HEK293 (cell line): Measurements from ENCODE around the gene TRPC4AP.
A peak's percentile ranks its signal among the peaks of the same experiment; 100 is the strongest.

Experiments
- CTCF ChIA-PET: fragments of 350-600 bp; formaldehyde crosslinking; extraction: SDS; loops from one replicate; lab custom pipeline; 2021; ENCODE audit warnings: antibody characterized with exemption; lab: Yijun Ruan, JAX
- POLR2A ChIA-PET: fragments of 300-600 bp; formaldehyde crosslinking; extraction: SDS; loops from one replicate; lab custom pipeline; 2020; ENCODE audit warnings: antibody characterized with exemption, inconsistent platforms; lab: Yijun Ruan, JAX
- H3K27ac ChIP-seq: fragments of 200-500 bp; sonication (Bioruptor generic); 2 replicates; pipeline ENCODE4 v1.5.1; 2014; ENCODE audit warnings: low read depth, low read length, control low read depth, inconsistent platforms; ENCODE audit errors: extremely low read depth
- H3K36me3 ChIP-seq, 2 experiments: fragments of 200-500 bp in 1 of 2; sonication (Bioruptor generic) in 1 of 2; 1 replicate in 1 of 2; 2 replicates in 1 of 2; pipeline ENCODE4 v1.5.1; 2014 to 2017; ENCODE audit warnings: inconsistent platforms in 2 of 2, low read length in 2 of 2; ENCODE audit not compliant: control insufficient read depth in 2 of 2, insufficient read depth in 1 of 2
- H3K4me1 ChIP-seq: fragments of 200-500 bp; sonication (Bioruptor generic); 2 replicates; pipeline ENCODE4 v1.5.1; 2014; ENCODE audit warnings: mild to moderate bottlenecking, low read length, inconsistent platforms; ENCODE audit not compliant: control insufficient read depth, insufficient read depth
- H3K4me3 ChIP-seq: 2 replicates; pipeline ENCODE4 v1.5.1; 2011; ENCODE audit warnings: low read depth, mild to moderate bottlenecking, control low read depth, low read length, moderate library complexity
- H3K9me3 ChIP-seq: fragments of 200-500 bp; sonication (Bioruptor generic); 2 replicates; pipeline ENCODE4 v1.5.1; 2014; ENCODE audit warnings: low read depth, low read length, inconsistent platforms; ENCODE audit not compliant: control insufficient read depth, insufficient read depth
- KLF17 ChIP-seq: fragments of 450-650 bp; formaldehyde crosslinking; IDR thresholded peaks from 2 replicates; pipeline ENCODE4 v1.5.1; 2016; ENCODE audit warnings: missing biosample characterization, missing genetic modification characterization
- KLF9 ChIP-seq: fragments of 450-650 bp; formaldehyde crosslinking; IDR thresholded peaks from 2 replicates; pipeline ENCODE4 v1.5.1; 2016; ENCODE audit warnings: missing biosample characterization, missing genetic modification characterization, low read depth
- MEIS1 ChIP-seq: sonication (generic); formaldehyde crosslinking; IDR thresholded peaks from 2 replicates; pipeline ENCODE4 v1.8.1; 2022; ENCODE audit warnings: missing genetic modification reagents, mild to moderate bottlenecking, borderline replicate concordance
- OSR2 ChIP-seq: fragments of 450-650 bp; formaldehyde crosslinking; IDR thresholded peaks from 2 replicates; pipeline ENCODE4 v1.5.1; 2016; ENCODE audit warnings: missing biosample characterization, missing genetic modification characterization
- SP3 ChIP-seq: fragments of 450-650 bp; formaldehyde crosslinking; IDR thresholded peaks from 2 replicates; pipeline ENCODE4 v1.5.1; 2016; ENCODE audit warnings: missing biosample characterization, missing genetic modification characterization
- TCF7L2 ChIP-seq: IDR thresholded peaks from 2 replicates; pipeline ENCODE4 v1.6.1; 2011; ENCODE audit warnings: low read depth, mild to moderate bottlenecking, inconsistent platforms, low read length, moderate library complexity, borderline replicate concordance
- WT1 ChIP-seq: fragments of 450-650 bp; formaldehyde crosslinking; IDR thresholded peaks from 2 replicates; pipeline ENCODE4 v1.5.1; 2016; ENCODE audit warnings: missing biosample characterization, missing genetic modification characterization
- ZBTB1 ChIP-seq: fragments of 450-650 bp; formaldehyde crosslinking; IDR thresholded peaks from 2 replicates; pipeline ENCODE4 v1.5.1; 2016; ENCODE audit warnings: missing biosample characterization, missing genetic modification characterization
- ZBTB17 ChIP-seq: fragments of 450-650 bp; formaldehyde crosslinking; IDR thresholded peaks from 2 replicates; pipeline ENCODE4 v1.5.1; 2016; ENCODE audit warnings: missing biosample characterization, missing genetic modification characterization
- ZBTB21 ChIP-seq: fragments of 450-650 bp; formaldehyde crosslinking; IDR thresholded peaks from 2 replicates; pipeline ENCODE4 v1.5.1; 2017; ENCODE audit warnings: missing biosample characterization, missing genetic modification characterization
- ZBTB48 ChIP-seq: fragments of 450-650 bp; formaldehyde crosslinking; IDR thresholded peaks from 2 replicates; pipeline ENCODE4 v1.5.1; 2016; ENCODE audit warnings: missing biosample characterization, missing genetic modification characterization
- ZIC2 ChIP-seq: fragments of 450-650 bp; formaldehyde crosslinking; IDR thresholded peaks from 2 replicates; pipeline ENCODE4 v1.5.1; 2016; ENCODE audit warnings: missing biosample characterization, missing genetic modification characterization
- ZNF146 ChIP-seq: fragments of 450-650 bp; formaldehyde crosslinking; IDR thresholded peaks from 2 replicates; pipeline ENCODE4 v1.5.1; 2016; ENCODE audit warnings: missing biosample characterization, missing genetic modification characterization
- ZNF2 ChIP-seq: fragments of 450-650 bp; formaldehyde crosslinking; IDR thresholded peaks from 2 replicates; pipeline ENCODE4 v1.5.1; 2016; ENCODE audit warnings: missing biosample characterization, missing genetic modification characterization
- ZNF202 ChIP-seq: fragments of 450-650 bp; formaldehyde crosslinking; IDR thresholded peaks from 2 replicates; pipeline ENCODE4 v1.5.1; 2016; ENCODE audit warnings: missing biosample characterization, missing genetic modification characterization, borderline replicate concordance
- ZNF391 ChIP-seq: fragments of 450-650 bp; formaldehyde crosslinking; IDR thresholded peaks from 2 replicates; pipeline ENCODE4 v1.5.1; 2016; ENCODE audit warnings: low read depth, missing biosample characterization, missing genetic modification characterization, borderline replicate concordance
- ZNF48 ChIP-seq: fragments of 450-650 bp; formaldehyde crosslinking; IDR thresholded peaks from 2 replicates; pipeline ENCODE4 v1.5.1; 2016; ENCODE audit warnings: missing biosample characterization, missing genetic modification characterization
- ZNF600 ChIP-seq: fragments of 450-650 bp; formaldehyde crosslinking; IDR thresholded peaks from 2 replicates; pipeline ENCODE4 v1.5.1; 2016; ENCODE audit warnings: missing biosample characterization, missing genetic modification characterization
- TF ChIP-seq, protein P1 (sequence below): fragments of 450-650 bp; formaldehyde crosslinking; IDR thresholded peaks from 2 replicates; pipeline ENCODE4 v1.5.1; 2016; ENCODE audit warnings: missing biosample characterization, missing genetic modification characterization
- TF ChIP-seq, protein P2 (sequence below): fragments of 450-650 bp; formaldehyde crosslinking; IDR thresholded peaks from 2 replicates; pipeline ENCODE4 v1.5.1; 2017; ENCODE audit warnings: missing biosample characterization, missing genetic modification characterization
- TF ChIP-seq, protein P3 (sequence below): fragments of 450-650 bp; formaldehyde crosslinking; IDR thresholded peaks from 2 replicates; pipeline ENCODE4 v1.5.1; 2017; ENCODE audit warnings: missing biosample characterization, missing genetic modification characterization
- TF ChIP-seq, protein P4 (sequence below): fragments of 450-650 bp; formaldehyde crosslinking; IDR thresholded peaks from 2 replicates; pipeline ENCODE4 v1.5.1; 2016; ENCODE audit warnings: missing biosample characterization, missing genetic modification characterization
- TF ChIP-seq, protein P5 (sequence below): sonication (generic); formaldehyde crosslinking; IDR thresholded peaks from 2 replicates; pipeline ENCODE4 v1.8.1; 2022; ENCODE audit warnings: mild to moderate bottlenecking, moderate library complexity, missing genetic modification reagents

The TRPC4AP gene

DNA sequence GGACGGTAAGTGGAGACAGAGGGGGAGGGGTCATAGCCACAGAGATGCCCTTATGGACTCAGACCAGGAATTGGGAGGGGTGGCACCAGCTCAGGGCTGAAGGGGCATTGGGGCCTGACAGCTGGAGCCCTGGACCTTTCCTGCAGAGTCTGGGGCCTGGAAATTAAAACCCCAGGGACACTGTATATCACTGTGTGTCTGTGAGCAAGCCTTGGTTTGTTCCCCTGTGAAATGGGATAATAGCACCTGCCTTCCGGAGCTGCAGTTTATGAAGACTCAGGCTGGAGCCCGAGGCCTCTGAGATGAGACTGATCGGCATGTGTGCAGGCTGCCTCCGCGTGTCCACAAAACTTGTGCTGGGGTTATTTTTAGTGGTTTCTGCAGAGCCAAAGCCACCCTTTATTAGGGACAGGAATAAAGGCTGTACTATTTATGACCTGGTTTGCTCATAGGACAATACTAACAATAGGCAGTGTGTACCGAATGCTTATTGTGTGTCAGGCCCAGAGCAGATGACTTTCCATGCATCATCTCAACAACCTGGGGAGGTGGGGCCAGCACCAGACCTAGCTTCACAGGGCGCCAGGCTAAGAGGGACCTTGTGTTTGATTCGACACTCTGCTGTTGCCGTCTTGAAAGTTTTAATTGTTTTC is 114.4 kb downstream of the TRPC4AP start:
- CTCF ChIA-PET: interaction anchor here (0.6 kb wide), 1 partner anchor 312 kb away, joined by 3 read pairs; no protein-coding TSS in a partner anchor
- Histone ChIP-seq H3K4me1 (no peaks in the 10 kb centered on the region), H3K4me3 (no peak overlapping the region)
- no peak for TF ChIP-seq TCF7L2
- TF ChIP-seq, all 188 proteins: peak for 0
- Histone ChIP-seq H3K9me3 (no peaks in the 10 kb centered on the region), H3K27ac (no peak overlapping the region), H3K36me3 (no peaks in the 10 kb centered on the region)
- POLR2A ChIA-PET: no interaction called here

- POLR2A ChIA-PET: no interaction called here
- TF ChIP-seq ZBTB48 (no peak), ZIC2 (peak; percentile 66; the same call in 1 of the 2 replicates)
- Histone ChIP-seq H3K4me3 (no peak overlapping the region), H3K27ac (no peak overlapping the region), H3K4me1 (no peaks in the 10 kb centered on the region), H3K36me3 (no peaks in the 10 kb centered on the region), H3K9me3 (no peaks in the 10 kb centered on the region)
- CTCF ChIA-PET: interaction anchor here (0.6 kb wide), 2 partner anchors 152 to 313 kb away, joined by 3 read pairs; no protein-coding TSS in a partner anchor
These were observed 115.1 kb downstream of the TRPC4AP start for GRCh38 chr20:34977365-34978091.

DNA sequence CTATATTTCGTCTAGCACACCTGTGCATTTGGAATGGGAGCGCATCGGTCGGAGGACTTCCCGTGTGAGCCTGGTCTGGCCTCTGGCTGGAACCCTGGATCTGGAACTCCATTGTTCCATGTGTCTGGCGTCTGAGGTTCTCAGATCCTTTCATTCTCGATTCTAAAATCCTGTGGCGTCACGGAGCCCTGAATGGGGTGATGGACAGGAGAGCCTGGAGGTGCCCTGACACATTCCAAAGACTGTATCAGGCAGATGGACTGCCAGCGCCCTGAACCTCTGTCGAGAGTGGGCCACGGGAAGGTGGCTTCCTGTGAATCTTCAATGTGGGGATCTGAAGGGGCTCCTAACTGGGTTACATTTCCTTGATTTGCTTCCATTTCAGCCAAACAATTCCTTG is 116.3 kb downstream of the TRPC4AP start:
- TF ChIP-seq SP3 (tag by site-specific recombination): no peak
- TF ChIP-seq ZNF600 (tag by site-specific recombination): no peak
- TF ChIP-seq ZBTB21 (tag by site-specific recombination): no peak
- TF ChIP-seq WT1 (tag by site-specific recombination): no peak
- TF ChIP-seq, protein P1, sequence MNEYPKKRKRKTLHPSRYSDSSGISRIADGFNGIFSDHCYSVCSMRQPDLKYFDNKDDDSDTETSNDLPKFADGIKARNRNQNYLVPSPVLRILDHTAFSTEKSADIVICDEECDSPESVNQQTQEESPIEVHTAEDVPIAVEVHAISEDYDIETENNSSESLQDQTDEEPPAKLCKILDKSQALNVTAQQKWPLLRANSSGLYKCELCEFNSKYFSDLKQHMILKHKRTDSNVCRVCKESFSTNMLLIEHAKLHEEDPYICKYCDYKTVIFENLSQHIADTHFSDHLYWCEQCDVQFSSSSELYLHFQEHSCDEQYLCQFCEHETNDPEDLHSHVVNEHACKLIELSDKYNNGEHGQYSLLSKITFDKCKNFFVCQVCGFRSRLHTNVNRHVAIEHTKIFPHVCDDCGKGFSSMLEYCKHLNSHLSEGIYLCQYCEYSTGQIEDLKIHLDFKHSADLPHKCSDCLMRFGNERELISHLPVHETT (tag by site-specific recombination): no peak
- no peak for TF ChIP-seq ZNF202 (tag by site-specific recombination)
- TF ChIP-seq ZBTB17 (tag by site-specific recombination): no peak
- TF ChIP-seq, protein P2, sequence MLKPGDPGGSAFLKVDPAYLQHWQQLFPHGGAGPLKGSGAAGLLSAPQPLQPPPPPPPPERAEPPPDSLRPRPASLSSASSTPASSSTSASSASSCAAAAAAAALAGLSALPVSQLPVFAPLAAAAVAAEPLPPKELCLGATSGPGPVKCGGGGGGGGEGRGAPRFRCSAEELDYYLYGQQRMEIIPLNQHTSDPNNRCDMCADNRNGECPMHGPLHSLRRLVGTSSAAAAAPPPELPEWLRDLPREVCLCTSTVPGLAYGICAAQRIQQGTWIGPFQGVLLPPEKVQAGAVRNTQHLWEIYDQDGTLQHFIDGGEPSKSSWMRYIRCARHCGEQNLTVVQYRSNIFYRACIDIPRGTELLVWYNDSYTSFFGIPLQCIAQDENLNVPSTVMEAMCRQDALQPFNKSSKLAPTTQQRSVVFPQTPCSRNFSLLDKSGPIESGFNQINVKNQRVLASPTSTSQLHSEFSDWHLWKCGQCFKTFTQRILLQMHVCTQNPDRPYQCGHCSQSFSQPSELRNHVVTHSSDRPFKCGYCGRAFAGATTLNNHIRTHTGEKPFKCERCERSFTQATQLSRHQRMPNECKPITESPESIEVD: no peak
- TF ChIP-seq MEIS1 (CRISPR knock-in tag): no peak
- TF ChIP-seq KLF17 (tag by site-specific recombination): no peak
- TF ChIP-seq ZNF2 (tag by site-specific recombination): no peak
- no peak for TF ChIP-seq ZBTB1 (tag by site-specific recombination)
- no peak for TF ChIP-seq ZNF391
- TF ChIP-seq ZNF146: no peak
- TF ChIP-seq, protein P3, sequence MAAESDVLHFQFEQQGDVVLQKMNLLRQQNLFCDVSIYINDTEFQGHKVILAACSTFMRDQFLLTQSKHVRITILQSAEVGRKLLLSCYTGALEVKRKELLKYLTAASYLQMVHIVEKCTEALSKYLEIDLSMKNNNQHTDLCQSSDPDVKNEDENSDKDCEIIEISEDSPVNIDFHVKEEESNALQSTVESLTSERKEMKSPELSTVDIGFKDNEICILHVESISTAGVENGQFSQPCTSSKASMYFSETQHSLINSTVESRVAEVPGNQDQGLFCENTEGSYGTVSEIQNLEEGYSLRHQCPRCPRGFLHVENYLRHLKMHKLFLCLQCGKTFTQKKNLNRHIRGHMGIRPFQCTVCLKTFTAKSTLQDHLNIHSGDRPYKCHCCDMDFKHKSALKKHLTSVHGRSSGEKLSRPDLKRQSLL: no peak
- TF ChIP-seq, protein P4, sequence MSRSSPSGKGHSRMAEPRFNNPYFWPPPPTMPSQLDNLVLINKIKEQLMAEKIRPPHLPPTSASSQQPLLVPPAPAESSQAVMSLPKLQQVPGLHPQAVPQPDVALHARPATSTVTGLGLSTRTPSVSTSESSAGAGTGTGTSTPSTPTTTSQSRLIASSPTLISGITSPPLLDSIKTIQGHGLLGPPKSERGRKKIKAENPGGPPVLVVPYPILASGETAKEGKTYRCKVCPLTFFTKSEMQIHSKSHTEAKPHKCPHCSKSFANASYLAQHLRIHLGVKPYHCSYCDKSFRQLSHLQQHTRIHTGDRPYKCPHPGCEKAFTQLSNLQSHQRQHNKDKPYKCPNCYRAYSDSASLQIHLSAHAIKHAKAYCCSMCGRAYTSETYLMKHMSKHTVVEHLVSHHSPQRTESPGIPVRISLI: no peak
- no peak for TF ChIP-seq OSR2 (tag by site-specific recombination)
- no peak for TF ChIP-seq ZNF48 (tag by site-specific recombination)
- no peak for TF ChIP-seq KLF9 (tag by site-specific recombination)
- TF ChIP-seq, protein P5, sequence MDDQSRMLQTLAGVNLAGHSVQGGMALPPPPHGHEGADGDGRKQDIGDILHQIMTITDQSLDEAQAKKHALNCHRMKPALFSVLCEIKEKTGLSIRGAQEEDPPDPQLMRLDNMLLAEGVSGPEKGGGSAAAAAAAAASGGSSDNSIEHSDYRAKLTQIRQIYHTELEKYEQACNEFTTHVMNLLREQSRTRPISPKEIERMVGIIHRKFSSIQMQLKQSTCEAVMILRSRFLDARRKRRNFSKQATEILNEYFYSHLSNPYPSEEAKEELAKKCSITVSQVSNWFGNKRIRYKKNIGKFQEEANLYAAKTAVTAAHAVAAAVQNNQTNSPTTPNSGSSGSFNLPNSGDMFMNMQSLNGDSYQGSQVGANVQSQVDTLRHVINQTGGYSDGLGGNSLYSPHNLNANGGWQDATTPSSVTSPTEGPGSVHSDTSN: no peak
- no peak overlapping the region for H3K4me3 ChIP-seq
- ChIA-PET POLR2A (no interaction called here), CTCF (no interaction called here)
- no peaks in the 10 kb centered on the region for H3K9me3 ChIP-seq
- no peaks in the 10 kb centered on the region for H3K4me1 ChIP-seq
- H3K36me3 ChIP-seq: no peaks in the 10 kb centered on the region
- H3K27ac ChIP-seq: no peak overlapping the region
